Fibroblast of skin of right biceps (primary cell): ENCODE results near the gene GABRB1.
"Not testable (repeated sequence)": the region's sequence is repeated elsewhere in the genome, so short reads cannot be mapped to it uniquely, and the experiment has no call there.

ENCODE experiments used
- DNase-seq: peaks from one replicate; pipeline ENCODE4 v3.0.0-alpha.2; 2013

Gene GABRB1

GRCh38 chr4:47215759-47216158 is 184.4 kb downstream of the GABRB1 start:
- DNase-seq, result peak; percentile 55

GRCh38 chr4:47217291-47217690 is 185.9 kb downstream of the GABRB1 start:
- DNase-seq, result no peak

- no peak for DNase-seq
Observed at GRCh38 chr4:47217884-47218283, 186.5 kb downstream of the GABRB1 start.

- DNase-seq, result no peak
Observed at GRCh38 chr4:47218631-47219030, 187.3 kb downstream of the GABRB1 start.

GRCh38 chr4:47219586-47219985 is 188.2 kb downstream of the GABRB1 start:
- no peak for DNase-seq

GRCh38 chr4:47221721-47222120 is 190.4 kb downstream of the GABRB1 start:
- peak; percentile 80 for DNase-seq

GRCh38 chr4:47222276-47222675 is 190.9 kb downstream of the GABRB1 start:
- DNase-seq, result peak; percentile 26

GRCh38 chr4:47224361-47224760 is 193.0 kb downstream of the GABRB1 start:
- no peak for DNase-seq

GRCh38 chr4:47235721-47236120 is 204.4 kb downstream of the GABRB1 start:
- DNase-seq, result no peak

- peak; percentile 57 for DNase-seq
Observed at GRCh38 chr4:47238667-47239066, 207.3 kb downstream of the GABRB1 start.

GRCh38 chr4:47239649-47240048 is 208.3 kb downstream of the GABRB1 start:
- no peak for DNase-seq

- DNase-seq, result no peak
Observed at GRCh38 chr4:47251348-47252135, 220.2 kb downstream of the GABRB1 start.

GRCh38 chr4:47263721-47264120 is 232.4 kb downstream of the GABRB1 start:
- no peak for DNase-seq

GRCh38 chr4:47270201-47270888 is 239.0 kb downstream of the GABRB1 start:
- DNase-seq, result no peak

GRCh38 chr4:47271291-47271690 is 239.9 kb downstream of the GABRB1 start:
- DNase-seq, result no peak

- DNase-seq, result no peak
Observed at GRCh38 chr4:47274901-47275300, 243.5 kb downstream of the GABRB1 start.

GRCh38 chr4:47275595-47275994 is 244.2 kb downstream of the GABRB1 start:
- no peak for DNase-seq

- DNase-seq, result no peak
Observed at GRCh38 chr4:47278631-47279030, 247.3 kb downstream of the GABRB1 start.

- peak; percentile 34 for DNase-seq
Observed at GRCh38 chr4:47287735-47288134, 256.4 kb downstream of the GABRB1 start.

- DNase-seq, result no peak
Observed at GRCh38 chr4:47289805-47290204, 258.4 kb downstream of the GABRB1 start.

- not testable (repeated sequence) for DNase-seq
Observed at GRCh38 chr4:47290873-47291272, 259.5 kb downstream of the GABRB1 start.

- DNase-seq, result no peak
Observed at GRCh38 chr4:47309165-47309564, 277.8 kb downstream of the GABRB1 start.

GRCh38 chr4:47312170-47312569 is 280.8 kb downstream of the GABRB1 start:
- no peak for DNase-seq

- no peak for DNase-seq
Observed at GRCh38 chr4:47313384-47313783, 282.0 kb downstream of the GABRB1 start.
